ENCODE results near the gene DHX38.
A peak's percentile ranks its signal among the peaks of the same experiment; 100 is the strongest.
"Not testable (repeated sequence)": the region's sequence is repeated elsewhere in the genome, so short reads cannot be mapped to it uniquely, and the experiment has no call there.

Gene DHX38

DNA sequence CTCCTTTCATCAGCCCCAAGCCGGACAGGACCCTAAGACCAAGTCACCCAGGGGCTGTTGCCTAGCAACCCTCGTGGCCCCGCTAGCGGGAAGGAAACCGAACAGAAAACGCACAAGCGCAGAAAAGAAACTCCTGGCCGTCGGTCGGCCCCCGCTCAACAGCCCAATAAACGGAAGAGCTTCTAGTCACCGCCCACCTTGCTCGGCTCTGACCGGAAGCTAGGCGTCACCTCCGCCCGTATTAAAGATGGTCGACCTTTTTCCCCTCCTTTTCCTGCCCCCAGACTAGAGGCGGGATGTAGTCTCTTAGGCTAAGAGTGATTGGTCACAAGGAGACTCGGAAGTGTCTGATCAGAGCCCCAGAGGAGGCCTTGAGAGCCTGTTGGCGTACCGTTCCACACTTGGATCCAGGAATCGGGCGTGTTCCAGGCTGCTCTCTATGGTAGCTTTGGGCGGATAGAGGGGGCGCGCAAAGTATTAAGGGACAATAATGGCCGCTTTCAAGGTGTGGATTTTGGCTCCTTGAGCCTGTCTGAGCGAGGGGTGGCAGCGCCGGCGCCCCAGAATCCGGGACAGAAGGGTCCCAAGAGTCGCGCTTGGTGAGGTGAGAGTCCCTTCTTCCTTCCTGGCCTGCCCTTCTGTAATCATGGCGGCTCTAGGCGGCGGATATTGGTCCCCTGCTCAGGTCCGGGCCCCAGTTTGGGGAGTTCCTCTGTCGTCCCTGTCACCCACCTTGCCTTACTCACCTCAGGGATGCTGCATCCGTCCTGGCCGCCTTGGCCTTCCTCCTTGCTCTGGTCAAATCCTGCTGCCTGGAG, at the start of gene DHX38, which contains the start of gene TXNL4B:
Gene DHX38, plus strand, starts transcription at position 400 of the 818 bp plus-strand sequence. CDS start 2,311 bp downstream, outside the sequence.
Gene TXNL4B, minus strand, starts transcription at position 173 of the 818 bp plus-strand sequence. CDS start 2,871 bp downstream, outside the sequence.
- peak; percentile 98 to 99 for DNase-seq

DNA sequence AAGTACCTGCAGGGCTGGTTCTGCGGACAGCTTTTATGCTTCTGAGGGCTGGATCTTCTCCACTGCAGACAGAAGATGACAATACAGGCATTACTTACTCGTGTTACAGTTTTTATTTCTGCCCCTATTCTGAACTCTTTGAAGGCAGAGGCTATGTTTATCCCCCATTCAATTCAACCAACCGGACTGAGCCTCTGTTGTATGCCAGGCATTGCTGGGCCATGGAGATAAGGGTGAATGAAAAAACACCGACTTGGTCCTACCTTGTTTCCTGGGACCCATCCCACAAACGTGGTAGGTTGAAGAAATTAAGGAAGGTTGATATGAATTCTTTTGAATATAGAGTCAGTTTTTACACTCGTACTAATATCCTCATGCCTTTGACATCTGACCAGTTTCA, 49.4 kb upstream of the DHX38 start:
- DNase-seq: no peak

DNA sequence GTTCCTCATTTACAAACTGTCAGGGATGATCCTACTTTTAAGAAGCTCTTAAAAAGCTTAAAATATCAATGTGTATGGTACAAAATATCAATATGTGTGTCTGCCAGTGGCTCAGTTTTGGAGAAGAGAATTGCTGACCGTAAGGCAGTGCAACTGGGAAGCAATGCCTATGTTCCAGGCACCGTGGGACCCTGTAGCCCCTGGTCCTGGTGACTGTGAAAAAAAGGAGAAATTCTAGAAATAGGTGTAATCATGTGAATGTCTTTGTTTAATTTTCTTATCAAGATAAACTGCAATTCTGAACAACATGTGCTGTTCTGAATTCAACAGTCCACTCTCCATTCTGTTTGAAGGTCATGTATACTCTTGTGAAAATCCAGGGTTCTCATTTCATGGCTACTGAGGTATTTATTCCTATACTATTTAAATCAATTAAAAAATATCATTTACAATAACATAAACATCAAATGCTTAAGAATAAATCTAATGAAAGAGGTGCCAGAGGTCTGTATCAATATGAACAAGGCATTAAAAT, 48.8 kb upstream of the DHX38 start:
- no peak for DNase-seq

DNA sequence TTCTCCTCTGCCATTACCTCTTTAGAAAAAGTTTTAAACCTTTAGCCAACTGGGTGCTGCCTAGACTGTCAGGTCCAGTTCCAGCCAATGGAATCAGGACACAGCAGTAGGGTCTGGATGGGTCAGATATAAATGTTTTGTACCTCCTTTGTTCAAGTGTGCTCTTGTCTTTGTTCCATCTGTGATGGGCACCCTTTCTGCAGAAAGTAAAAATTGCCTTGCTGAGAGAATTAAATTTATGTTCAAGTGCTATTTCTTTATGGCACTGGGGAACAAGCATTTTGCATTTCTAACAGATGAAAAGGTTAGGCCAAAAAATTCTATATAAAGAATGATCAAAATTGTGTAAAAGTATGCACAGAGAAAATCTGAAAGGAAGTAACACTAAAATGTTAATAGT, 44.5 kb upstream of the DHX38 start:
- no peak for DNase-seq

DNA sequence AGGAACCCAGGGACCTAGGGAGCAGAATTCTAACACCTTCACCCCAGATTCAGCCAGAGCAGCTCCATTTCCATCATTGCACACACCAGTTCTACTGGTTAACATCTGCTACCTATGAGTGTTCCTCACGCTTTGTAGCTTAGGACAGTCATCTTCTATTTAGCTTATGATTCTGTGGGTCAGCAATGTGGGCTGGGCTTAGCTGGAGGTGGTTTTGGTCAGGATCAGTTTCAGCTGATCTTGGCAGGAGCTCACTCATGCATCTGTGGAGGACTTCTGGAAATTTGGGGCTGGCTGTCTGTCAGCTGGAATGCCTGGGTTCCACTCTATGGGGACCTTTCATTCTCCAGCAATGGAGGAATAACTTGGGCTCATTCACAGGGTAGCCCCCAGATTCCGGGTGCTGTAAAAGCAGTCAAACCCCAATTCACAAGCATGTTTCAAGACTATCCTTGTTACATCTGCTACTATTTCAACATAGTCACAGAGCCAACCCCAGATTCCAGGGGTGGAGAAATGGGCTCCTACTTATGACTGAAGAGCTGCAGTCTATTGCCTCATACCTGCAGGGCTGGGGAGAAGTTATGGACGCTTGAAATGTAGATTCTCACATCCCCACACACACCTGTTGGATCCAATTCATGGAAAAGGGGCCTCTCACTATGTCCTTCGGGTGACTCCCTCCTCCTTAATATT, 42.7 kb upstream of the DHX38 start:
- no peak for DNase-seq

DNA sequence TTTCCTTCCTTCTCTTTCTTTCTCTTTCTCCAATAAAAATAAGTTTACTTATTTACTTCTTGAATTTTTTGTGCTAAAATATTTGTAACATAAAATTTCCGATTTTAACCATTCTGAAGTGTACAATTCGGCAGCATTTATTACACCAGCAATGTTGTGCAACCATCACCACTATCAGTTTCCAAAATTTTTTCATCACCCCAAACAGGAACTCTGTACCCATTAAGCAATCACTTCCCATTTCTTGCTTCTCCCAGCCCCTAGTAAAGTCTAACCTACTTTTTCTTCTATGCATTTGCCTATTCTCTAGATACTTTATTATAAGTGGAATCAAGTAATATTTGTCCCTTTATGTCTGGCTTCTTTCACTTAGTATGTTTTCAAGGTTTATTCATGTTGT, 41.8 kb upstream of the DHX38 start:
- no peak for DNase-seq

DNA sequence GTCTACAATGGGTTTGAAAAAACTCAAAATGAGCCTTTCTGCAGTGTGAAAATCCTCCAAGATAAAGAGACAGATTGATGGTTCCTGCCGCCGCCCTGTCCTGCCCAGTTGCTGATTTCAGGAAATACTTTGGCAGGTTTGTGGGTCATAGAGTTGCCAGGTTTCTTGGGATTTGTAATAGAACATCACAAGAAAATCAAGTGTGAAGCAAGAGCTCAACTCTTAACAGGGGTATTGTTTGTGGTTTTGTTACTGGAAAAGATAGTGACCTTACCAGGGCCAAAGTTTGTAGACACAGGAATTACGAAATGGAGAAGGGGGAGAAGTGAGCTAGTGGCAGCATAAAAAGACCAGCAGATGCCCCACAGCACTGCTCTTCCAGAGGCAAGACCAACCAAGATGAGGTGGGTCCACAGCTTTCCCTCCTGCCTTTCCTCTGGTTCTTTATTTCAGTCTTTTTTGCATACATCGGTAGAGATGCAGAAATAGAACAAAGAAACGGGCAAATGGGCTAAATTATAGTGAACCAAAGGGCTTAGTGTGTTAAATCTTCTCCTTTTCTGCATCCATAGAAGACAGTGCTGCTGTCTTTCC, 39.3 kb upstream of the DHX38 start, which contains the start of gene HP:
Gene HP, plus strand, starts transcription at position 252 of the 594 bp plus-strand sequence. Its CDS starts 148 bp downstream, at position 400.
- not testable (repeated sequence) for DNase-seq

DNA sequence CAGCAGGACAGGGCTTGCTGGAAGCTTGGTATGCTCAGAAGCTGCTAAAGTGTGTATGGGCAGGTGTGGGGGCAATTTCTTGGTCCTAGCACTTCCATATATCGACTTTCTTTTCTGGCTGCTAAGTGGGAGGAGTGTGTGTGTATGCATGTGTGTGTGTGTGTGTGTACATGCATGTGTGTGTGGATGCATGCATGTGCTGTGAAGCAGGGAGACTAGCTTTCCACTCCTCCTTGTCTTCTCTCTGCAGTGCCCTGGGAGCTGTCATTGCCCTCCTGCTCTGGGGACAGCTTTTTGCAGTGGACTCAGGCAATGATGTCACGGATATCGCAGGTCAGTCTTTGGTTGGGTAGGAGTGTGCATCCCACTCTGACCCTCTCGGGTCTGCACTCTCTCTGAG, 37.7 kb upstream of the DHX38 start:
- no peak for DNase-seq

DNA sequence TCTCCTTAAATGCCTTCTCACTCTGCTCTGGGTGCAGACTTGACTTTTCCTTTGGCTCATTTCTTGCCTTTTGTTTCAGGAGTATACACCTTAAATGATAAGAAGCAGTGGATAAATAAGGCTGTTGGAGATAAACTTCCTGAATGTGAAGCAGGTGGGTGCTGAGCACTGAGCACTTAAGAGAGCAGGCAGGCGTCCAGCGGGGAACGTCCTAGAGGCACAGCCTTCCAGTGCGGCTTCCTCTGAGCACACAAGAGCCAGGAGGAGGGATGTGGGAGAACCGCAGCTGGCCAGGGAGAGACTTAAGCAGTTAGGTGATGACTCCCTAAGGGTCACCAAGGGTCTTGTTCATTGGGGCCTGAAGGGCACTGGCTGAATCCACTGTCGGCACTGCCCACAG, 36.3 kb upstream of the DHX38 start:
- DNase-seq: not testable (repeated sequence)

DNA sequence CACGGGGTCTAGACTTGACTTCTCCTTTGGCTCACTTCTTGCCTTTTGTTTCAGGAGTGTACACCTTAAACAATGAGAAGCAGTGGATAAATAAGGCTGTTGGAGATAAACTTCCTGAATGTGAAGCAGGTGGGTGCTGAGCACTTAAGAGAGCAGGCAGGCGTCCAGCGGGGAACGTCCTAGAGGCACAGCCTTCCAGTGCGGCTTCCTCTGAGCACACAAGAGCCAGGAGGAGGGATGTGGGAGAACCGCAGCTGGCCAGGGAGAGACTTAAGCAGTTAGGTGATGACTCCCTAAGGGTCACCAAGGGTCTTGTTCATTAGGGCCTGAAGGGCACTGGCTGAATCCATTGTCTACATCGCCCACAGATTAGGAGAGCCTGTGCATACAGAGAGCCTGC, 34.6 kb upstream of the DHX38 start:
- DNase-seq: not testable (repeated sequence)

DNA sequence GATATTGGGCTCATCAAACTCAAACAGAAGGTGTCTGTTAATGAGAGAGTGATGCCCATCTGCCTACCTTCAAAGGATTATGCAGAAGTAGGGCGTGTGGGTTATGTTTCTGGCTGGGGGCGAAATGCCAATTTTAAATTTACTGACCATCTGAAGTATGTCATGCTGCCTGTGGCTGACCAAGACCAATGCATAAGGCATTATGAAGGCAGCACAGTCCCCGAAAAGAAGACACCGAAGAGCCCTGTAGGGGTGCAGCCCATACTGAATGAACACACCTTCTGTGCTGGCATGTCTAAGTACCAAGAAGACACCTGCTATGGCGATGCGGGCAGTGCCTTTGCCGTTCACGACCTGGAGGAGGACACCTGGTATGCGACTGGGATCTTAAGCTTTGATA, 33.2 kb upstream of the DHX38 start:
- DNase-seq: no peak

DNA sequence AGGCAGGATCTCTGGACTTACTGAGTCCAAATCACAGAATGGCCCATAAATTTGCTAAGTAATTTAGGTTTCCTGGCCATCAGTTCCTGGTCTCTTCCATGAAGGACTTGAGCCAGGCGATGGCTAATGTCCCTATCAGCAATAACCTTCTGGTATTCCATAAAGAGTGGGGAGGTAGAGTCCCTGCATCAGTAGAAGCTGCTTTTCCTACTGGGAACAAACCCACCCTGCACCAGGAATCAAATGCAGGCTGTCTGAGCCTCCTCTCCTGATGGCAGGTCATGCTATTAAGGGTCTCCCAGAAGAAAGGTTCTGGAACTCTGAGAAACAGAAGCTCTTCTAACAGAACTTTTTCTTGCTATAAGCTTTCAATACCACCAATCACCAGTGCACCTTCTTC, 32.1 kb upstream of the DHX38 start:
- no peak for DNase-seq

DNA sequence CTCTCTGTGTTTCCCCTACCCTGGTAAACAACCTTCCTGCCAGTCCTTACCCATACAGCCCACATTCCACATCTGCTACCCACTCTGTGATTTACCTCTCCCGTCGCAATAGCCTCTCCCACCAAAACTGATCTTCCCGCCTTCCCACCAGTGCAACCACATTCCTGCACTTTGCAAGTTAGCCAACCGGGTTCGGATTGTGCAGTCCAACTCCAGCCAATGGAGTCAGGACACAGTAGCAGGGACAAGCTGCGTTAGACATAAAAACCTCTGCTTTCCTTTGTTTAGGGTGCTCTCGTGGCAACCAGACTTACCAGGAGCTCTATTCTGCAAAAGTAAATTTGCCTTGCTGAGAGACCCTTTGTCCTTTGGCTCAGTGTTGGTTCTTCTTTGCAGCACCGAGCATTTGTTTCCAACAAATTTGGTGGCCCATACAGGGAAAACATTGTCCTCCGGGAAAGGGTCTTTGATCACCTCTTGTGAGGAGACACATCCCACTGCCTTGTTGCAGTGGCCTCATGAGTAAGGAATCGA, 29.2 kb upstream of the DHX38 start:
- DNase-seq: no peak

DNA sequence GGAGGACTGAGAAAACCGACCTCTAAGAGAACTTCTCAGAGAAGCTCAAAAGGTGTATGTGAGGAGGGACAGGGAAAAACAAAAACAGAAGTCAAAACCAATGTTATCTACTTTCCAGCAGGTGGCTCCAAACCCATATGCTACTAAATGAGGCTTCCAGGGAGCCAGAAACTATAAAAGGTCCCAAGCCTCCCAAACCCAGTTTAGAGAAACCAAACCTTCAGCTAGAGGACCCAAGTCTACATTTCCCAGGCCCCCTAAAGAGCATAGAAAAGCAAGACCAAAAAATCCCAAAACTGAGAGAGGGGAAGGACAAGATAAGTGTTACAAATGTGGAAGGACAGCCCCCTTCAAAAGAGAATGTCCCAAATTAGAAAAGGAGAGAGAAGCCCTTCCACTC, 26.9 kb upstream of the DHX38 start:
- peak in 1 of 2 experiments; percentile 60 for DNase-seq

DNA sequence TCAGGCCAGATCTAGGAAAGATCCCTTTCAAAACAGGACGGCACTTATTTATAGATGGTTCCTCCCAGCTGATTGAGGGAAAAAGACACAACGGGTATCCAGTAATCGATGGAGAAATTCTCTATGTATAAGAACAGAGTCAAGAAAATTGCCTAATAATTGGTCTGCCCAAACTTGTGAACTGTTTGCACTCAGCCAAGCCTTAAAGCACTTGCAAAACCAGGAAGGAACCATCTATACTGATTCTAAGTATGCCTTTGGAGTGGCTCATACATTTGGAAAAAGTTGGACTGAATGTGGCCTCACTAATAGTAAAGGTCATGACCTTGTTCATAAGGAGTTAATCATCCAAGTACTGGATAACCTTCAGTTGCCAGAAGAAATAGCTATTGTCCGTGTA, 24.7 kb upstream of the DHX38 start:
- DNase-seq: no peak

DNA sequence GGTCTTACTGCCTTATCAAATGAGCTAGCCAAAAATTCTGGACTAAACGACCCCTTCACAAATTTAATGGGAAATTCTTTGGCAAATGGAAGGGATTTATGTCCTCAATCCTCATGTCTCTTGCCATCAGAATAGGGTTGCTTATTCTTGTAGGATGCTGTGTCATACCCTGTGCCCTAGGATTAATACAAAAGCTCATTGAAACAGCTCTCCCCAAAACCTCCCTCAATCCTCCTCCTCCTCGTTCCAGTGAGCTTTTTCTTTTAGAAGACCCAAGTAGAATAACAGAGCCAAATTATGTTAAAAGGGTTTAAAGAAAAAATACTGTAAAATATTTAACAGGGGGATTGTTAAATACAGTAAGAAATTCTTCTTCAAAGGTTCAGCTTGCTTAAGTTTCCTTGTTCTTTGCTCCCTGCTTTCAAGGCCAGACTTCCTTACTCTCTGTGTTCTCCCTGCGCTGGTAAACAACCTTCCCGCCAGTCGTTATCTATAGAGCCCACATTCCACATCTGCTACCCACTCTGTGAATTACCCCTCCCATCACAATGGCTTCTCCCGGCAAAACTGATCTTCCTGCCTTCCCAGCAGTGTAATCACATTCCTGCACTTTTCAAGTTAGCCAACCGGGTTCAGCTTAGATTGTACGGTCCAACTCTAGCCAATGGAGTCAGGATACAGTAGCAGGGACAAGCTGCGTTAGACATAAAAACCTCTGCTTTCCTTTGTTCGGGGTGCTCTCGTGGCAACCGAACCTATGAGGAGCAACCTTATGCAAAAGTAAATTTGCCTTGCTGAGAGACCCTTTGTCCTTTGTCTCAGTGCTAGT, 20.9 kb upstream of the DHX38 start:
- DNase-seq: no peak

DNA sequence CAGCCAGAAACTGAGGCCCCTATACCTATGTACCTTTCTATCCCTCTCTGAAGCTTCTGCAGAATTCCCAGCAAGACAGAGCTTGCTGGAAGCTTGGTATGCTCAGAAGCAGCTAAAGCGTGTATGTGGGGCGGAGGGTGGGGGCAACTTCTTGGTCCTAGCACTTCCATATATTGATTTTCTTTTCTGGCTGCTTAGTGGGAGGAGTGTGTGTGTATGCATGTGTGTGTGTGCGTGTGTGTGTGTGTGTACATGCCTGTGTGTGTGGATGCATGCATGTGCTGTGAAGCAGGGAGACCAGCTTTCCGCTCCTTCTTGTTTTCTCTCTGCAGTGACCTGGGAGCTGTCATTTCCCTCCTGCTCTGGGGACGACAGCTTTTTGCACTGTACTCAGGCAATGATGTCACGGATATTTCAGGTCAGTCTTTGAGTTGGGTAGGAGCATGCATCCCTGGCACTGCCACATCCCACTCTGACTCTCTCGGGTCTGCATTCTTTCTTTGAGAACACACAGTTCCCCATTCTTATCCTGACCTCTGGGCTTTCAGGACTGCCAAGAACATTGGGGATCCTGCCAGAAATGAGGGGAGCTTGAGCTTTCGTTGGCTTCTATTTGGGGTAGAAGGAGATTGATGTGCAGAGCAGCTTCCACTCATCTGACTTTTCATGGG, 20.0 kb upstream of the DHX38 start:
- no peak for DNase-seq

DNA sequence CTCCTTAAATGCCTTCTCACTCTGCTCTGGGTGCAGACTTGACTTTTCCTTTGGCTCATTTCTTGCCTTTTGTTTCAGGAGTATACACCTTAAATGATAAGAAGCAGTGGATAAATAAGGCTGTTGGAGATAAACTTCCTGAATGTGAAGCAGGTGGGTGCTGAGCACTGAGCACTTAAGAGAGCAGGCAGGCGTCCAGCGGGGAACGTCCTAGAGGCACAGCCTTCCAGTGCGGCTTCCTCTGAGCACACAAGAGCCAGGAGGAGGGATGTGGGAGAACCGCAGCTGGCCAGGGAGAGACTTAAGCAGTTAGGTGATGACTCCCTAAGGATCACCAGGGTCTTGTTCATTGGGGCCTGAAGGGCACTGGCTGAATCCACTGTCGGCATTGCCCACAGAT, 18.6 kb upstream of the DHX38 start:
- DNase-seq: not testable (repeated sequence)

DNA sequence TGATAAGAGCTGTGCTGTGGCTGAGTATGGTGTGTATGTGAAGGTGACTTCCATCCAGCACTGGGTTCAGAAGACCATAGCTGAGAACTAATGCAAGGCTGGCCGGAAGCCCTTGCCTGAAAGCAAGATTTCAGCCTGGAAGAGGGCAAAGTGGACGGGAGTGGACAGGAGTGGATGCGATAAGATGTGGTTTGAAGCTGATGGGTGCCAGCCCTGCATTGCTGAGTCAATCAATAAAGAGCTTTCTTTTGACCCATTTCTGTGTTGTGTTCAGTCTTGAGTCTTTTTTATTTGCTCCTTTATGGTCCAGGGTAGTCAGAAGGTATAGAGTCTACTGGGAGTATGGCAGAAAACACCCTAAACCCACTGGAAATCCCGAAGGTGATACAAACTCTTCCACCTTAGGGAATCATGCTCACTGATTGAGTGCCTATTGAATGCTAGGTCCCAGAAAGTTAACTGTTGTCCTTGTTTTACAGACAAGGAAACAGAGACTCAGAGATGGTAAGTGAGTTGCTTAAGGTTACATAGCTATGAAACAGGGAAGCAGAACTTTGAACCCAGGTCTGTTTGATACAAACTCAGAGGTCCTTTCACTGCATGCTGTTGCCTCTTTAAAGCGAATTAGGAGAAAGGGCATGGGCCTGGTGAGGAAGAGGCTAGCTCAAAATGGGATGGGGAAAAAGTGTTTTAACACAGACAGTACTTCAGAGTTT, 16.5 kb upstream of the DHX38 start:
- DNase-seq: not testable (repeated sequence)

DNA sequence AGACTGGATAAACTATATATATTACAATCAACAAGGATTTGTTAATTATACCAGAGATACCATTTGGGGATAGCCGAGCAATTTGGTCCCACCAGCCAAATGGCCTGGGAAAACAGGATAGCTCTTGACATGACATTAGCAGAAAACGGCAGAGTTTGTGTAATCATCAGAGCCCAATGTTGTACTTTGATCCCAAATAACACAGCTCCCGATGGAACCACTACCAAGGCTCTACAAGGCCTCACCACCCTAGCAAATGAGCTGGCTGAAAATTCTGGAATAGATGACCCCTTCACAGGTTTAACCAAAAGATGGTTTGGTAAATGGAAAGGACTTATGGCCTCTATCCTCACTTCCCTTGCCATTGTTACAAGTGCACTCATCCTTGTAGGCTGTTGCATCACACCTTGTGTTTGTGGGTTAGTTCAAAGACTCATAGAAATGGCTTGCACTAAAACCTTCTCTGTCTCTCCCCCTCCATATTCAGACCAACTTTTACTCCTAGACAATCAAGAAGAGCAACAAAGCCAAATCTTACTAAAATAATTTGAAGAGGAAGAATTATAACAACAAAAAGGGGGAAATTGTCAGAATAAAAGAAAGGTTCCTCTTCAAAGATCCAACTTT, 9.8 kb upstream of the DHX38 start:
- no peak for DNase-seq

Data from SW 1271 (cell line).